Gastrocnemius medialis (tissue), 4 donors: ENCODE results near the gene ELAPOR1.

Experiments used
- CTCF ChIP-seq, 5 experiments: fragments of 450-650 bp in 3 of 5; fragments of 200-600 bp in 2 of 5; sonication (generic) in 2 of 5; IDR thresholded peaks in 4 of 5; conservative IDR thresholded peaks in 1 of 5; 1 replicate in 4 of 5; 2 replicates in 1 of 5; pipeline ENCODE4 v1.5.1; 2016 to 2019; ENCODE audit warnings: antibody characterized with exemption in 5 of 5, mild to moderate bottlenecking in 3 of 5, moderate library complexity in 3 of 5
- POLR2A ChIP-seq, 2 donors: fragments of 450-650 bp; IDR thresholded peaks; one replicate each; pipeline ENCODE4 v1.6.1; 2017; ENCODE audit warnings: antibody characterized with exemption in 2 of 2, mild to moderate bottlenecking in 2 of 2, moderate library complexity in 2 of 2

GRCh38 chr1:109138358-109138757 is 24.4 kb downstream of the ELAPOR1 start:
- TF ChIP-seq CTCF (IDR thresholded peaks at IDR 0.05 in 4 of 5, conservative IDR thresholded peaks at IDR 0.05 in 1 of 5): no peak
- TF ChIP-seq POLR2A (IDR thresholded peaks at IDR 0.05): no peak
